ELF-1 (cell line): Measurements from ENCODE around the gene DNASE2B.

Experiments used
- DNase-seq: peaks from one replicate; pipeline ENCODE4 v3.0.0-alpha.2; 2016; ENCODE audit warnings: low read depth, low spot score

The DNASE2B gene

GRCh38 chr1:84374991-84375696 is 23.1 kb upstream of the DNASE2B start:
- DNase-seq, result no peak

GRCh38 chr1:84376000-84376910 is 22.0 kb upstream of the DNASE2B start:
- no peak for DNase-seq

GRCh38 chr1:84377480-84378095 is 20.7 kb upstream of the DNASE2B start:
- no peak for DNase-seq

- no peak for DNase-seq
These were observed 19.0 kb upstream of the DNASE2B start for GRCh38 chr1:84379138-84379916.

GRCh38 chr1:84379917-84380180 is 18.4 kb upstream of the DNASE2B start:
- DNase-seq, result no peak

- no peak for DNase-seq
These were observed 16.2 kb upstream of the DNASE2B start for GRCh38 chr1:84382127-84382526.

- DNase-seq, result no peak
These were observed 12.9 kb upstream of the DNASE2B start for GRCh38 chr1:84385347-84385746.

- no peak for DNase-seq
These were observed 11.4 kb upstream of the DNASE2B start for GRCh38 chr1:84386716-84387479.

- peak; percentile 12 for DNase-seq
These were observed 10.7 kb upstream of the DNASE2B start for GRCh38 chr1:84387480-84388163.

GRCh38 chr1:84390226-84390625 is 8.1 kb upstream of the DNASE2B start:
- DNase-seq, result no peak

- DNase-seq, result no peak
These were observed 2.9 kb downstream of the DNASE2B start for GRCh38 chr1:84401156-84401555.

GRCh38 chr1:84402060-84402459 is 3.8 kb downstream of the DNASE2B start:
- no peak for DNase-seq

GRCh38 chr1:84402501-84402900 is 4.2 kb downstream of the DNASE2B start:
- DNase-seq, result no peak

- DNase-seq, result no peak
These were observed 5.1 kb downstream of the DNASE2B start for GRCh38 chr1:84403347-84403746.

- no peak for DNase-seq
These were observed 8.1 kb downstream of the DNASE2B start for GRCh38 chr1:84406346-84406861.

GRCh38 chr1:84407524-84407923 is 9.2 kb downstream of the DNASE2B start:
- DNase-seq, result no peak

GRCh38 chr1:84407958-84408422 is 9.7 kb downstream of the DNASE2B start:
- DNase-seq, result no peak

GRCh38 chr1:84409888-84410287 is 11.6 kb downstream of the DNASE2B start:
- no peak for DNase-seq

GRCh38 chr1:84410328-84411095 is 12.2 kb downstream of the DNASE2B start:
- no peak for DNase-seq
